HG03064 (cell line): ENCODE measurements around the gene LRP2.
A peak's percentile ranks its signal among the peaks of the same experiment; 100 is the strongest.
"Not testable (repeated sequence)": the region's sequence is repeated elsewhere in the genome, so short reads cannot be mapped to it uniquely, and the experiment has no call there.

Source experiments
- ATAC-seq: cut with Tn5 transposase; IDR thresholded peaks from one replicate; pipeline ENCODE4 v1.9.1; 2021; ENCODE audit warnings: low read depth; ENCODE audit not compliant: unreplicated experiment

The LRP2 gene

DNA sequence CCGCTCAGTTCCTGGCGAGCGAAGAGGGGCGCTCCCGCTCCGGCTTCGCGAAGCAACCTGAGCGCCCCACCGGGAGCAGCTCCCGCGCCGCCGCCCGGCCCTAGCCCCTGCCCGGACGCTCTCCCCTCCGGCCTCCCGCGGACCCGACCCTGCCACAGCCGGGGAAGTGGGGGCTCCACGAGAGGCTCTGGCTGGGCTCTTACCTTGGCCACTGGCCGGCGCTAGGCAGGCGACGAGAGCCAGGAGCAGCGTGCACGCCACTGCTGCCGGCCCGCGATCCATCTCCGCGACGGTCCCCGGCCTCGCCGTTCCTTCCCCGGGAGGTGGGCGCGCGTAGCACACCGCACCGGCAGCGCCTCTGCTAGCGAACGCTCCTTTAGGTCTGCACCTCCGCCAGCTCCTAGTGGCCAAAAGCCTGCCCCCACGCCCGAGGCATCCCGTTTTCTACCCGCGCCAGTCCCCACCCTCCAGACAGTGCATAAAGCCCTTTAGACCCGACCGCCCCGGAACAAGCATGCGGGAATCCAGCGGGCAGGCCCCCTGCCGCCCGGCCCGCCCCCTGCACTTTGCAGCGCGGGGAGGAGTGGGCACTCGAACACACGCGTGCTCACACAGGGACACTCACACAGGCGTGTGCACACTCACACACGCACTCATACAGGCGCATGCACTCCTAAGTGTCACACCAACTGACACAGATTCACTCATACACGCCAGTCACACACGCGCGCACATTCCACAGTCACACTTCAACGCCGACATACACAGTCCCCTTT, at the start of gene LRP2:
LRP2 (minus strand) TSS at position 417 of the 776 bp plus-strand sequence; CDS start at position 282, 135 bp downstream.
- no peak for ATAC-seq

DNA sequence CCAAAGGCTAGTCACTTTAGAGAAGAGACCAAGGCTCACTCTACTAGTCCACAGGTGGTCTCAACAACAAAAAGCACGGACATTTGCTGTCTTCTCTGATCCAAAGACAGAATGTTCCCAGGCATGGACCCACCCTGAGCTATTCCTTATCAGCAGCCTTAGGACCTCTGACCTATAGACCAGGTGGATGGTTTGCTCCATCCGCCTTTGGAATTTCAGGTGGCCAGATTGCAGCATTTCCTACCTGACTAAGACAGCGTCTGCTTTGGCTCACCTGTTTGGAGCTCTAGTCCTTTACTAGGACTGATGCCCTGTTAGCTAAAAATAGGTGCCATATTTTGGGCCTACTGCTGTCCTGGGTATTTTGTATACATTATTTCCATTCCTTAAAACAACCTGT, 44.6 kb upstream of the LRP2 start:
- no peak for ATAC-seq

DNA sequence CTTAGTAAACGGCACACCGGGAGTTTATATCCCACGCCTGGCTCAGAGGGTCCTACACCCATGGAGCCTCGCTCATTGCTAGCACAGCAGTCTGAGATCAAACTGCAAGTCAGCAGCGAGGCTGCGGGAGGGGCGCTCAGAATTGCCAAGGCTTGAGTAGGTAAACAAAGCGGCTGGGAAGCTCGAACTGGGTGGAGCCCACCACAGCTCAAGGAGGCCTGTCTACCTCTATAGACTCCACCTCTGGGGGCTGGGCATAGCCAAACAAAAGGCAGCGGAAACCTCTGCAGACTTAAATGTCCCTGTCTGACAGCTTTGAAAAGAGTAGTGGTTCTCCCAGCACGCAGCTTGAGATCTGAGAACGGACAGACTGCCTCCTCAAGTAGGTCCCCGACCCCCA, 37.2 kb upstream of the LRP2 start:
- ATAC-seq: not testable (repeated sequence)

DNA sequence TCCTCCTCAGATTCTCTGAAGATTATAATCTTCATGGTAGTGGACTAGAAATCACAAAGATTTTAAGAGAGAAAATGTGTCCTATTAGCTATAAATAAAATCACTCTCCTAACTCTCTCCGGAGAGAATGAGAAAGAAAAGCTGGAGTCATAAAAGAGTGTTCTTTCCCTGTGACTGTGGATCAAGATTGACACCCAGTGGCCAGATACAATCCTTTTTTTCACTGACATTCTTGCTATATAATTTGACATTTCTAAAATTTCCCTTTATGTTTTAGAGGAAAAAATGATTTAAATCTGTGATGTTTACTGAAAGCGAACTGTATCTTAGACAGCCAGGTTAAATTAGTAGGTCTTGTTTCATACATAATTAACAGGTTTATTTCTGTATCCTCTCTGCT, 35.4 kb upstream of the LRP2 start:
- no peak for ATAC-seq

DNA sequence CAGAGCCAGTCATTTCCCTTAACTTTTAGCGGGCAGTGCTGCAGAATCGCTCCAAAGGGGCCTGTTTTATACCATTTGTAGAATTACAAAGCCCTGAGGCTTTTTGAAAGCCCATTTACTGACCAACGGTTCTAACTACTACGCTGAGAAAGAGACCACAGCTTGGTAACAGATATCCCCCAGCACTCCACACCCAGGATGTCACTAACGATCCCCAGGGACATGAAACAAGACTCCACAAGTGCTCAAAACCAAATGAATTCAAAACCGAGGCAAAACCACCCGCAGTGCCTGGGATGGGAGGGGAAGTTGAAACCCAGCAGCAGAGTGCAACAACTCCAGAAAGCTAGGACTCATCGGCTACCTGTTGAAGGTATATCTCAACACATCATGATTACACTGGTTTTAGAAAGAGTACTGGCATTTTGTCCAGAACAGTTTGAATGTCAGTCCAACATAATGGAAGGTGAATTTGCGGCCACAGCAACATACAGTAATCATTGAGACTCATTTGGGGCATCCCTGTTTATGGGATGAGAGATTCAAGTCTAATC, 33.6 kb upstream of the LRP2 start:
- ATAC-seq: no peak

DNA sequence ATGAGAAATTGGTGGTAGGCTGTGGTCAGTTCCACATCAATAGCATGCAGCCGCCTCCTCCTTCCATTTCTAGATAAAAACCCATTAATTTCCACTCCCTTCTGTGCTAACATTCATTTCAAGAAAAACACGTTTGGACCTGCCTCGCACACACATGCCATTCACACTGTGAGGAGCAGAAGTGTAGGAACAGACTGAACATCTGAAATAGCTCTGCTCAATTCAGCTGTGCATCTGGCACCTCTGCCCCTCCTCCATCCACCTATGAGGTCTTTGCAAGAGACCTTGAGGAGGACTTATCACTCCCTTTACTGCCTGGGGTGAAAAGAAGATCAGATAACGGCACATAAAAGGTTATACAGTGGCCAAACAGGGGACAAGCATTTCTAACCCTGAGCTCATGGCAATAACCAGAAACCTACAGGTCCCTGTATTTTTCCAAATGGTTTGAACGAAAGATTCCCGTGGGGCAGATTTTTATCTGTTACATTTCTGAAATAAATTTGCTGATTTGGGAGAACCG, 30.8 kb upstream of the LRP2 start:
- no peak for ATAC-seq

DNA sequence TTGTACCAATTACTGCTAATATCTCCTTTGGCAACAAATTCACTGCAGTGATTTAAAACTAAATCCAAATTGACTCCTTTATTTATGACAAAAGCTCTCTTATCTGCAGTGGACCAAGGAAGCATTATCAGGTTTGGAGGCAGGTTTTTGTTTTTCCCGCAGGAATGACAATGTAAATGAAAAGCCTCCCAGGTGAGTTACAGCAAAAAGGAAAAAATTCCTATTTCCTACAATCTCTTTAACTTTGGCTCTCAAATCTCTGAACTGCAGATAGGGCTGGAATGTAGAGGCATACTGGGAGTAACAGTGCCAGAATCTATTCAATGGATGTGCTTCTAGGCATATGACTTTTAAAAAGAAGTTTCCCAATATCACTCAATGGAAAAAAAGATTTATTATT, 28.9 kb upstream of the LRP2 start:
- no peak for ATAC-seq

DNA sequence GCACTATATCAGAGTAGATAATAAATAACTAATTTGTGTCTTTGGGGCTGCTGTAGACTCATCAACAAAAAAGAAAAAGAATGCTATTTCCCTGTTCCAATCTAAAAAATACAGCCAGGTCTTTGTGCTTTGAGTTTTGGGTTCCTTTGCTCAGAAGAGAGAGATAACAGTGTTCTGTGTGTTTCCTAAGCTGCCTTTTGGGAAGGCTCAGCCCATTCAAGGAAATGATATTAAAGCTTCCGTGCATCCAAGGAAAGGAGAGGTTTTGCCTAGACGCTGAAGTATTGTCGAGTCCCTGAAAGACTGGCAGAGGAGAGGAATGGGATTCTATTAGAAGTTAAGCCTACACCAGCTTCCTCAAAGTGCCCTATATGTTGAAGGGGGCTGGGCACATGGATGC, 25.8 kb upstream of the LRP2 start:
- ATAC-seq: no peak

DNA sequence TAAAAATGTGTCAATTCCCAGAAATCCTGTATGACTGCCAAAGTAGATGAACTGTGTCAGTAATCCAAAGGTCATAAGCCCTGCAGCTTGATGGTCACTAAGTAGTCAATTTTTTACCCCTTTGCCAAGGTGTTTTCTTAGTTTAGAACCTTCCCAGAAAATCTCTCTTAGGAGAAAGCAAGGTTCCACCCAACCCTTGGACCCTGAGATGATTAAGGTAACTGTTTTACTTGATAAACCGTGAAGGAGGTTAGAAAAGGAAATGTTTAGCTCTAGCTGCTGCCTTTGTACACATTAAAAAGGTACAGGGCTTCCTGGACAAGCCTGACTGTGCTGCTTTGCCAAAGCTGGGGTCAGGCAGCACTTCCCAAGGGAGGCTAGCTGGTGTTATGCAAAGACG, 24.4 kb upstream of the LRP2 start:
- no peak for ATAC-seq

DNA sequence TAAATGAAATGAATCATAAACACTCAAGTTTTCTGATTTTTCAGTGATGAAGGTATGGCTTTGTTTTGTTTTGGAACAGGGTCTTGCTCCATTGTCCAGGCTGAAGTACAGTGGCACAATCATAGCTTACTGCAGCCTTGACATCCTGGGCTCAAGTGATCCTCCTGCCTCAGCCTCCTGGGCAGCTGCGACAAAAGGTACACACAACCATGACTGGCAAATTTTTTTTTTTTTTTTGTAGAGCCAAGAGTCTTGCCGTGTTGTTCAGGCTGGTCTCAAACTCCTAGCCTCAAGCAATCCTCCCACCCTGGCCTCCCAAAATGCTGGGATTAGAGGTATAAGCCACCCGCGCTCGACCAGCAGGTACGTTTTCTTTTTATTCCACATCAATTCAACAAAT, 22.5 kb upstream of the LRP2 start:
- no peak for ATAC-seq

DNA sequence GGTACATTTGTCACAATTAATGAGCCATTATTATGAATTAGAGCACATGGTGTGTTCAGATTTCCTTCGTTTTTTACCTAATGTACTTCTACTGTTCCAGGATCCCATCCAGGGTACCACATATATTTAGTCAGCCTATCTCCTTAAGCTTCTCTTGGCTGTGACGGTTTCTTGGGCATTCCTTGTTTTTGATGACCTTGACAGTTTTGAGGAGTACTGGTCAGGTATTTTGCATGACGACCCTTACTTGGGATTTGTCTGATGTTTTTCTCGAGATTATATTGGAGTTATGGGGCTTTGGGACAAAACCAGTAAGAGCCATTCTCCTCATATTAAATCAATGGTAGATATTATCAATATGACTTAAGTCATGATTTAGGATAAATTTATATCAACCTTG, 10.2 kb upstream of the LRP2 start:
- ATAC-seq: no peak

DNA sequence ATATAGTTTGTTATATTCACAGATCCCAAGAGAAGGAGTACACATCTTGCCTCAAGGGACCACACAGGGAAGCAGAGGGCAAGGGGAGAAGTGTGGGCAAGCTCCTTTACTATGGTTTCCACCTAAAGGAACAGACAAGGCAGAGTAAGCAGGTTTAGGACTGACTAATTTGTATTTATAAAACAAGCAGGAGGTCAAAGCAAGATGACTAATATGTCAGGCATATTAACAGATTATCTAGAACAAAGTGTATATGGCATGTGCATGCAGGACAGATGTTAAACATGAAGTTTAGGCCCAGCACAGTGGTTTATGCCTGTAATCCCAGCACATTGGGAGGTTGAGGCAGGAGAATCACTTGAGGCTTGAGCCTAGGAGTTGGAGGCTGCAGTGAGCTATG, 3.7 kb upstream of the LRP2 start:
- no peak for ATAC-seq

DNA sequence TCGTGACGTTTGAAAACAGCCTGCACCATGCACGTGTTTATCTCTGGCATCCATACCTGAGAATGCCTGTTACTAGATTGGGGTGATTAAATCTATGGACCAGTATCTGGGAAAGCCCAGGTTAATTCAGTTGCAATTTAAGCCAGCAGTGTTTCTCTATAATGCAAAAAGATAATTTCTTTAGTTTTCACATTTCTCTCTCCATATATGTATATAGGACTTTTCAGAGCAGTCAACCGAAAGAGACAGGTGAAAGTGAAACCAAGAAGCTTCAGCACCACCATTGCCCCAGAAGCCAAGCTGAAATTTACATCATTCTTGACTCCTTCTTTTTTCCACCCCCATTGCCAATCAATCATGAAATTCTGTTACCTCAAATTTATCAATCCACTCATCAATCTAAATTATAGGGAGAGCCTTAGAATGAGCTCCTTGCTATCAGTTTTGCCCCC, 2.7 kb upstream of the LRP2 start:
- ATAC-seq: peak; percentile 64

DNA sequence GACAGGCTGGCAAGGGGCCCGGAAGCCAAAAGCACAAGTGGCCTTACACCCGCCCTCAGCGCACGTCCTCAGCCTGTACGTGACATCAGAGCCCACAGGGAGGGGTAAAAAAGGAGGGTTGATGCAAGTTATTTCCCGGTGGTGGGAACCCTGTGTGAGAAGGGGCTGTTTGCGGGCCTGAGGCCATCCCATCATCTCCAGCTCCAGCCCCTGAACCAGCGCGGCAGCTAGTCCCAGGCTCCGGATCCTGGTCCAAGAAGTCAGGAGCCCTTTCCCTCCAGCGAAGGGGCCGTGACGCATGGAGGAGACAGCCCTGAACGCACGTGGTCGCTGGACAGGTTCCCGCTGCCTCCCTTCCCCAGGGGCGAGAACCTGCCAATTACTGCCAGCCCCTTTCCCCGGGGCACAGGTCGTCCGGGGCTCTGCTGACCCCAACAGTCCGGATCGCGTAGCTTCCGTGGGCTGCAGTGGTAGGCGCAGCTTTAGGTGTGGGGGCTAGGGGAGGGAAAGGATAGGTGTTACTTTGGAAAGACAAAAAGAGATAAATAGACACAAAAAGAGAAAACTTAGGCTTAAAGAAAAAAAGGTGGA, 1.3 kb upstream of the LRP2 start:
- no peak for ATAC-seq

DNA sequence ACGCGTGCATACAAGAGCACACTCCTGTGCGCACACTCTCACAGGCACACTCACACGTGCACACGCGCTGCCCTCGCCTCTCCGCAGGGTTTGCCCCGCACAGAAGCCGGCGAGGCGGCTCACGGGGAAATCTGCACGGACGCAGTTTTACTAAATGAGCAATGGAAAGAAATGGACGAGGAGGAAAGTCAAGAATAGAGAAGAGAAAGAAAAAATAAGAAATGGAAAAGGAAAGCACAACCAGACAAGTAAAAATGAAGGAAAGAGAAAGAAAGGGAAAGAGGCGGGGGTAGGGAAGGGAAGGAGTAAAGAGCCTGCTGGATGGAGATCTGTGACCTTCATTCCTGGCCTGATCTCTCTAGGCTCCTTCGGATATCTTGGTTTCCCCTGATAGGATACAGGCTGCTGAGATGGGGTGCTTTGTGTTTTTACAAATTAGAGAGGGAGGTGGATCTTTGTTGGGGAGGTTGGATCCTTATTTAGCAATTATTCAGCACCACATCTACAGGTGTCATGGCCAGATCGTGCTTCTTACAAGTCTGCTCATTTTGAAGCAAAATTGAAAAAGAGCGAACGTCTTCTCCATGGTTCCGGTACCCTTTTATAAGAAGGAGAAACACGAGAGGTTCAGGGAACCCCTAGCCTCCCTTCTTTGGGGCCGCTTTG, 693 bp upstream of the LRP2 start:
- no peak for ATAC-seq

DNA sequence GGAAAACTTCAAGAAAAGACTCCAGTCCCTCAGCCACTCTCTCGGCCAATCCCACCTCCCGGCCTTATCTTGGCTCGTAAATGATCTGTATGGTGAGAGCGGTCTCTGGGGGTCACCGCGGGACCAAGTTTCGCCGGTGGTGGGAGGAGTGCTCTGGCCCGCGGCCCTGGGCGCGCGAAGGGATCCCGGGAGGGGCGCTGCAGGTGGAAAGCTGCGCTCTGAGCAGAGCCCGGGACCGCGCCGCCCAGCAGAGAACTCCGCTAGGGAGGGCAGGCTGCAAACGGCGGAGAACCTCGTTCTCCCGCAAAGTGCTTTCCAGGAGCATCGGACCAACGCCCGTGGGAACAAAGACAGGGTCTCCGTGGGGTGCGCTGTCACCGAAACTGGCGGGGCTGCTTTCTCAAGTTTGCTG, 622 bp downstream of the LRP2 start:
- no peak for ATAC-seq

DNA sequence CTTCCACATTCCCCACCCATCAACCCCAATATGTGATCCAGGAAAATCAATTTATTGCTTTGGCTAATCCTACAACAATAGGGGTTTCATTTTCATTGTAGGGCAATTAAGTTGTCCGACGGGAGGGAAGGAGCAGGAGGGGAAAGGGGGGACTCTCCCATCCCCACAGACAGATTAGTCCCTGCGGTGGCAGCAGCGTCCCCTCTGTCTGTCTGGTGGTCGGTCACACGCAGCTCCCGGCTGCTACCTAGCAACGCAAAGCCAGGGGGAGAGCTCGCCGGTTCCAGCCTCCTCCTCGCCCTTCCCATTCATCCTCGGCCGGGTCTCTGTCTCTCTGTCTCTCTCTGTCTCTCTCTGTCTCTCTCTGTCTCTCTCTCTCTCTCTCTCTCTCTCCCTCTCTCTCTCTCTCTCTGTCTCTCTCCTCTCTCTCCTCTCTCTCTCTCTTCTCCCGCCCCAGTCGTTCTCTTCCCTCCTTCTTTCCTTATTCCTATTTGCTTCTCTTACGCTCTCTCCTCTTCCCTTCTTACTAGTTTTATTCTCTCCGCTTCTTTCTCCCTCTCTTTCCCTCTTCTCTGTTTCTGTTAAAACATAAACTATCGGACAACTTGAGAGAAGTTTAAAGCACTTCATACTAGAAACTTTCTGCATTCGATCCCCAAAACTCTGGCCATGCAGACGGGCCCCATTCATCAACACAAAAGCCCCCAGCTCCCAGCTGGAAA, 1.2 kb downstream of the LRP2 start:
- ATAC-seq: no peak

DNA sequence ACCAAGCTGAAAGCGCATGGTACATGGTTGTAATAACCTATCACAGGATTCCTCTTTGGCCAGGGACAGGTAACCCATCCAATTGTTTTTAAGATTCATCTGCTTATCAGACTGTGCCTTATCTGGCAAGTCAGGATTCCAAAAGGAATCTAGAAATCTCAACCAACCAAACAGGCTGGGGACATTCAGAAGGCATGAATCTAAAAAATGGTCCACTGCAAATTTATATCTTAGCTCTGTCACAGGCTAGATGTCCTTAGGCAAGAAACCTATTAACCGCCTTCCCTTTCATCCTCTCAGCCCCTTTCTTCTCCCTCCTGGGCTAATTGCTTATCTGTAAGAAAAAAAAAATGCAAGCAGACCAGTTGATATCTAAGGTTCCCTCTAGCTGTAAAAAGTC, 4.3 kb downstream of the LRP2 start:
- ATAC-seq: no peak

DNA sequence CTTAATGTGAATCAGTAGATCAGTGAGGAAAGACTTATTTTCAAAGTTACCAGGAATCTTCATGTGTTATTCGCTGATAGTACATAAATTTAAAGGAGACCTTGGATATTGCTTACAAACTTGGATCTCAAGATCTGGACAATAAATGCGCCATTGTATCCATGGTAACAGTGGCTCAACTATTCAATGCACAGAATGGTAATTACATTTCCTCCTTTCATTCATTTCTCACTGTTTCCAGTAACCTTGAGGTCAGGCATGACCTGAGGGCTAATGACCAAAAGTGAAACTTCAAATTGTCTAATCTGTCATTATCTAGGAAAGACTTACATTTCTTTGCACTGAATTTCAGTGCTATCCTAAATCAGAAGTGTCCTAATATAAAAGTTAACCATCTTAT, 8.1 kb downstream of the LRP2 start:
- no peak for ATAC-seq

DNA sequence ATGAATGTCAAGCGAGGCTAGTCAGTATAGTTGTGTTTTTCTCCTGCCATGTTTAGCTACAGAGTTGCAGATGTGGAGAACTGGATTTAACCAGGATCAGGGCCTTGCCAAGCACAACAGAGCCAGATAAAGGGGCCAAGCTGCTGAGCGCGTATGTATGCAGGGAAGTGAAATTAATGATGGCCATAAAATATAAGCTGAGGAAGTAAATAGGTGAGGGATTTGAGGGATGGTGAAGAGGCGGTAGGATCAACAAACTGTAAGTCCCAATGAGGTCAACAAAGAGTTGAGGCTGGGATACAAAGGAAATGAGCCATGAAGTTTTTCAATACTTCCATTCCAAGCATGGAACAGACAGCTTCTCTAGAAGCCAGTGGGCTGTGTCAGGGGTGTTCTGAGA, 10.6 kb downstream of the LRP2 start:
- ATAC-seq: no peak

DNA sequence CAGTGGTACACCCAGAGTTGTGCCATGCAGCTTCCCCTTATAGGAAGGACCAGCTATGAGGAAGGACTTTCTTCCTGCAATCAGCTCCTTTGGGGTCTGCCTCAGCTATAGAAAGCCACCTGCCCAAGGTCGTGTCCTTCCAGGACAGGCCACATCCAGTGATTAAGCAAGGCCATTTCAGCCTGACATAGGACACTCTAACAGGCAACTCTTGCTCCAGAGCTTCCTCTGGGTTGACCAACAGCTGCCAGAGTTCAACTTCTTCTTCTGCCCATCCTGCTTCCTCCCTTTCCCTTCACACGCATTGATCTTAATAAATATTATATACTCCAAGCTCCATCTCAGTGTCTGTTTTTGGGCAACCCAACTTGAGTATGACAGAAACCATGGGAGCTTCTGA, 12.8 kb downstream of the LRP2 start:
- ATAC-seq: no peak
